Neural progenitor cell (in vitro differentiated cells): ENCODE results near the gene AMN1.

ENCODE experiments used
- CTCF ChIP-seq: fragments of 200-600 bp; sonication (generic); IDR thresholded peaks from 2 replicates; pipeline ENCODE4 v1.5.1; 2017; ENCODE audit warnings: antibody characterized with exemption, mild to moderate bottlenecking
- EZH2 ChIP-seq: fragments of 200-600 bp; sonication (generic); IDR thresholded peaks from 2 replicates; pipeline ENCODE4 v1.6.1; 2017; ENCODE audit warnings: antibody characterized with exemption, mild to moderate bottlenecking, moderate library complexity

- no peak for TF ChIP-seq CTCF
- no peak for TF ChIP-seq EZH2
Observed at GRCh38 chr12:31664038-31664437, 64.8 kb downstream of the AMN1 start.
